Camera-type eye (tissue), 1 donor: Measurements from ENCODE around the gene ETV5. TPM values are rescaled to one million over a fixed set of nuclear protein-coding genes. Genes with fewer than 3 reads are reported as not detected.

Source experiments
- total RNA-seq: library from RNA; depleted of rRNA; stranded (reverse); fragments of >200 nt; gene quantifications from one replicate; pipeline ENCODE4 v1.2.3, GENCODE V29; 2014

ETV5 gene
- total RNA-seq, result 42.2 TPM

DNA sequence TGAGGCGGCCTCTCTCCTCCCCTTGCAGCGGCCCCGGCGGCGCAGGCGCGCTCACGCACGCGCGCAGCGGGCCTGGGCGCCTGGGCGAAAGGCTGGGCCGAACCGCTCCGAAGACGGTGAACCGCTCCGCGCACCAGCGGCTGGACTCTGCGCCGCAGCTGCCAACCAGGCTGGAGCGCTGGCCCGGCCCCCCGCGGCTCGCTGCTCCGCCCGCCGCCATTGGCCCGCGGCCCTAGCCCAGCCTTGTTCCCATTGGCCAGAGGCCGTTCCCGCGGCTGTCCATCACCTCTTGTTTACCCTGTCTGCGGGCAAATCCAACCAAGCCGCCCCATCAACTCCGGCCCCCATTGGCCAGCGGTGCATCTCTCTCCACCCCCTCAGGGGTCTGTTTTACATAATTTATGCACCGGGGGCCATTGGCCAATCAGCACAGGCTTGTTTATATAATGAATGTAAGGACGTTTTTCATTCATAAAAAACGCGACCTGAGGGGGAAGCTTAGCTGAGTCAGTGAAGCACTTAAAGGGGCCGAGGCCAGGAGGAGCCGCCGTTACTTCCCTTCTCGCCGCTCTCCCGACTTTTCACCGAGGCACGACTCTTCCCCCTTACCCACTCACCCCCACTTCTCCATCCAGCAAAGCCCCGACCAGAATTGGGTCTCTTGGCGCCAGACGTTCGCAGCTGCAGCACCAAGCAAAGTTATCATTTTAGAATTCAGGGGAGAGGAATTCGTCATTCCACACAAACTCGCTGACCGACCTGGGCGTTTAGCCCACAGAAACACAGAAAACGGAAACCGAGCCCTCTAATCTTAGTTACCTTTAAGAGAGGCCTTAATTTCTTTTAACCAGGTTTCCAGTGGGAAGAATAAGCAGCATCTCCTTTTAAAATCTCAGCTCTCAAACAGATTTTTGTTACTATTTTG lies at the start of gene ETV5:
Gene ETV5, minus strand, starts transcription at position 149 of the 925 bp plus-strand sequence. CDS start 3,221 bp downstream, outside the sequence.

Other genes starting within 250 kb of the ETV5 start
- gene TRA2B, start 171.1 kb downstream of the ETV5 start, total RNA-seq, result 473 TPM